Transverse colon (tissue), 4 donors: ENCODE measurements around the gene BACE1. TPM values are rescaled to one million over a fixed set of nuclear protein-coding genes. Genes with fewer than 3 reads are reported as not detected.

ENCODE experiments used
- DNase-seq: peaks from one replicate; pipeline ENCODE4 v3.0.0-alpha.2; 2019
- H3K27ac ChIP-seq, 4 donors: fragments of 200-600 bp; sonication (generic); 2 replicates each; pipeline ENCODE4 v1.5.1; 2016 to 2018; ENCODE audit warnings: inconsistent platforms in 4 of 4
- H3K27me3 ChIP-seq: fragments of 200-600 bp; sonication (generic); 2 replicates; pipeline ENCODE4 v1.5.1; 2017; ENCODE audit warnings: inconsistent platforms
- H3K36me3 ChIP-seq, 4 donors: fragments of 200-600 bp; sonication (generic); 2 replicates each; pipeline ENCODE4 v1.5.1; 2017 to 2019; ENCODE audit warnings: inconsistent platforms in 4 of 4
- H3K4me1 ChIP-seq, 4 donors: fragments of 200-600 bp; sonication (generic); 2 replicates each; pipeline ENCODE4 v1.5.1; 2017 to 2020; ENCODE audit warnings: inconsistent platforms in 4 of 4
- H3K4me3 ChIP-seq, 4 donors: fragments of 200-600 bp; sonication (generic); 1 replicate in 1 of 4; 2 replicates in 3 of 4; pipeline versions ENCODE4 v1.5.1 to v1.6.1; 2017 to 2019; ENCODE audit warnings: inconsistent platforms in 4 of 4
- H3K9me3 ChIP-seq, 2 donors: fragments of 200-600 bp; sonication (generic); 2 replicates each; pipeline ENCODE4 v1.5.1; 2017 to 2019; ENCODE audit warnings: inconsistent platforms in 2 of 2
- CTCF ChIP-seq, 5 experiments: fragments of 200-600 bp in 3 of 5; fragments of 450-650 bp in 2 of 5; sonication (generic) in 3 of 5; IDR thresholded peaks; 1 replicate in 2 of 5; 2 replicates in 3 of 5; pipeline ENCODE4 v1.5.1; 2016 to 2017; ENCODE audit warnings: antibody characterized with exemption in 5 of 5, inconsistent platforms in 3 of 5, mild to moderate bottlenecking in 2 of 5, moderate library complexity in 1 of 5
- EP300 ChIP-seq: sonication (generic); formaldehyde crosslinking; IDR thresholded peaks from one replicate; pipeline ENCODE4 v1.6.1; 2017; ENCODE audit warnings: antibody characterized with exemption, low read depth
- POLR2A ChIP-seq: fragments of 450-650 bp; IDR thresholded peaks from one replicate; pipeline ENCODE4 v1.6.1; 2016; ENCODE audit warnings: antibody characterized with exemption, mild to moderate bottlenecking, moderate library complexity
- POLR2AphosphoS5 ChIP-seq, 3 donors: sonication (generic); formaldehyde crosslinking; IDR thresholded peaks; one replicate each; pipeline ENCODE4 v1.6.1; 2016; ENCODE audit warnings: antibody characterized with exemption in 3 of 3
- WGBS, 2 donors: methylation state at CpG; one replicate each; pipeline ENCODE4 v1.1.5; 2018; ENCODE audit warnings: low coverage in 1 of 2; 5-methylcytosine and 5-hydroxymethylcytosine counted together
- in situ Hi-C, 4 donors: fragments of 200-750 bp; cut with MboI; loops; one replicate each; pipeline versions ENCODE4 v1.15.0 to v1.15.1; 2017; ENCODE audit warnings: low sequenced_read_pairs in 3 of 4, low pct_ligation_motif_present in 1 of 4, low pct_unique_long_range_greater_than_20kb in 1 of 4
- intact Hi-C: fragments of 100-400 bp; cut with DNase I; formaldehyde crosslinking; loops from one replicate; pipeline ENCODE4 v1.15.1; 2023; ENCODE audit warnings: low total_unique reads
- total RNA-seq, 4 donors: library from RNA; depleted of rRNA; stranded (reverse); fragments of >200 nt; gene quantifications; one replicate each; pipeline ENCODE4 v1.1.0, GENCODE V29; 2016

The BACE1 gene
- total RNA-seq, 4 donors from 2014 or later, result 6.0 to 6.7 (median 6.5) TPM

GRCh38 chr11:117259417-117259816 is 56.6 kb downstream of the BACE1 start:
- Histone ChIP-seq H3K27ac (no peak overlapping the region), H3K4me3 (no peak overlapping the region), H3K27me3 (no peaks in the 10 kb centered on the region), H3K36me3 (peaks cover 0 to 14% (median 0%) of the 10 kb centered on the region in 4 donors), H3K9me3 (no peaks in the 10 kb centered on the region), H3K4me1 (no peaks in the 10 kb centered on the region)
- DNase-seq, result no peak
- in situ Hi-C loops (no loop called here), intact Hi-C loops (loop anchor here (5.0 kb wide), 1 partner anchor 598 kb away; no protein-coding TSS in a partner anchor)
- no peak for TF ChIP-seq POLR2A
- TF ChIP-seq CTCF (IDR thresholded peaks at IDR 0.05), result no peak
- TF ChIP-seq POLR2AphosphoS5 (IDR thresholded peaks at IDR 0.05), result no peak
- TF ChIP-seq EP300, result no peak
- WGBS, 2 donors, result 46 to 64% methylated on average over 1 of the region's 1 CpG

GRCh38 chr11:117258576-117258975 is 57.5 kb downstream of the BACE1 start:
- H3K27me3 ChIP-seq, result no peaks in the 10 kb centered on the region
- in situ Hi-C loops (no loop called here), intact Hi-C loops (loop anchor here (5.0 kb wide), 1 partner anchor 599 kb away; no protein-coding TSS in a partner anchor)
- H3K27ac ChIP-seq, result no peak overlapping the region
- DNase-seq, result no peak
- peaks cover 0 to 14% (median 0%) of the 10 kb centered on the region in 4 donors for H3K36me3 ChIP-seq
- TF ChIP-seq POLR2A (no peak), CTCF (IDR thresholded peaks at IDR 0.05) (no peak), EP300 (no peak), POLR2AphosphoS5 (IDR thresholded peaks at IDR 0.05) (no peak)
- H3K9me3 ChIP-seq, result no peaks in the 10 kb centered on the region
- H3K4me1 ChIP-seq, result no peaks in the 10 kb centered on the region
- no peak overlapping the region for H3K4me3 ChIP-seq
- 67 to 84% methylated on average over 2 of the region's 2 CpGs for WGBS, 2 donors

GRCh38 chr11:117256573-117256972 is 59.5 kb downstream of the BACE1 start:
- in situ Hi-C loops, result no loop called here
- Histone ChIP-seq H3K4me1 (no peaks in the 10 kb centered on the region), H3K27ac (no peak overlapping the region), H3K4me3 (no peak overlapping the region), H3K9me3 (no peaks in the 10 kb centered on the region), H3K27me3 (no peaks in the 10 kb centered on the region), H3K36me3 (peaks cover 0 to 13% (median 3%) of the 10 kb centered on the region in 4 donors)
- DNase-seq, result no peak
- WGBS, 2 donors, result 14 to 67% methylated on average over 1 to 2 of the region's 2 CpGs
- TF ChIP-seq POLR2AphosphoS5 (IDR thresholded peaks at IDR 0.05) (no peak), POLR2A (no peak), EP300 (no peak), CTCF (IDR thresholded peaks at IDR 0.05) (no peak)
- intact Hi-C loops, result loop anchor here (5.0 kb wide), 1 partner anchor 601 kb away; no protein-coding TSS in a partner anchor

GRCh38 chr11:117255966-117256365 is 60.1 kb downstream of the BACE1 start:
- intact Hi-C loops (loop anchor here (5.0 kb wide), 1 partner anchor 601 kb away; no protein-coding TSS in a partner anchor), in situ Hi-C loops (no loop called here)
- H3K27me3 ChIP-seq, result no peaks in the 10 kb centered on the region
- H3K36me3 ChIP-seq, result peaks cover 0 to 7% (median 3%) of the 10 kb centered on the region in 4 donors
- H3K4me1 ChIP-seq, result no peaks in the 10 kb centered on the region
- TF ChIP-seq POLR2A (no peak), CTCF (IDR thresholded peaks at IDR 0.05) (no peak), EP300 (no peak), POLR2AphosphoS5 (IDR thresholded peaks at IDR 0.05) (no peak)
- H3K27ac ChIP-seq, result no peak overlapping the region
- H3K4me3 ChIP-seq, result no peak overlapping the region
- 10 to 61% methylated on average over 3 of the region's 3 CpGs for WGBS, 2 donors
- H3K9me3 ChIP-seq, result no peaks in the 10 kb centered on the region
- DNase-seq, result no peak
